H1 (cell line): ENCODE data around the gene RMRP. TPM values are rescaled to one million over a fixed set of nuclear protein-coding genes. Genes with fewer than 3 reads are reported as not detected.

Experiments used
- CTCF ChIA-PET: fragments of 300-600 bp; sonication (Branson Sonifier 250); formaldehyde crosslinking; loops from one replicate; lab custom pipeline; 2021; ENCODE audit not compliant: partially characterized antibody; lab: Charles Lee
- POLR2A ChIA-PET: fragments of 300-600 bp; sonication (Branson Sonifier 250); formaldehyde crosslinking; loops from one replicate; lab custom pipeline; 2021; ENCODE audit warnings: inconsistent platforms; ENCODE audit not compliant: partially characterized antibody; lab: Charles Lee
- DNase-seq, 2 experiments: peaks; one replicate each; pipeline versions ENCODE4 v3.0.0 to v3.0.0-alpha.2; 2010 to 2022; ENCODE audit warnings: low spot score in 2 of 2, low read depth in 1 of 2, mixed read lengths in 1 of 2
- FAIRE-seq: peaks from 2 replicates; lab custom pipeline; 2011; peaks lifted over from hg19 to GRCh38; lab: Jason Lieb, UNC
- H2AFZ ChIP-seq: 2 replicates; pipeline ENCODE4 v1.8.1; 2012; ENCODE audit warnings: low read length, inconsistent platforms
- H2AK5ac ChIP-seq: 2 replicates; pipeline ENCODE4 v1.6.1; 2013; ENCODE audit warnings: low read depth, low read length
- H2BK120ac ChIP-seq: replicated peaks from 2 replicates; pipeline ENCODE3; 2013; ENCODE audit warnings: low read depth, low read length, inconsistent platforms
- H2BK12ac ChIP-seq: 2 replicates; pipeline ENCODE4 v1.6.1; 2013; ENCODE audit warnings: low read depth, low read length
- H2BK15ac ChIP-seq: 2 replicates; pipeline ENCODE4 v1.6.1; 2013; ENCODE audit warnings: low read length
- H2BK20ac ChIP-seq: 2 replicates; pipeline ENCODE4 v1.6.1; 2013; ENCODE audit warnings: low read length
- H2BK5ac ChIP-seq: 2 replicates; pipeline ENCODE4 v1.6.1; 2013; ENCODE audit warnings: low read depth, low read length
- H3K14ac ChIP-seq: 2 replicates; pipeline ENCODE4 v1.6.1; 2013; ENCODE audit warnings: inconsistent platforms; ENCODE audit not compliant: insufficient read length
- H3K18ac ChIP-seq: 2 replicates; pipeline ENCODE4 v1.6.1; 2013; ENCODE audit warnings: low read length; ENCODE audit errors: extremely low read depth
- H3K23ac ChIP-seq: 2 replicates; pipeline ENCODE4 v1.6.1; 2013; ENCODE audit warnings: inconsistent platforms; ENCODE audit not compliant: insufficient read length
- H3K23me2 ChIP-seq: 2 replicates; pipeline ENCODE4 v1.6.1; 2013; ENCODE audit warnings: low read depth, low read length
- H3K27ac ChIP-seq: 2 replicates; pipeline ENCODE4 v1.6.1; 2011; ENCODE audit warnings: low read depth, low read length, inconsistent platforms
- H3K27me3 ChIP-seq, 4 experiments: replicated peaks in 1 of 4; 1 replicate in 1 of 4; 2 replicates in 3 of 4; pipeline versions ENCODE4 v1.6.1 to v1.8.1; 2011 to 2013; ENCODE audit warnings: low read length in 3 of 4, mild to moderate bottlenecking in 3 of 4, inconsistent platforms in 2 of 4, mixed read lengths in 2 of 4, moderate library complexity in 1 of 4; ENCODE audit not compliant: control insufficient read depth in 3 of 4, insufficient read depth in 3 of 4; ENCODE audit errors: extremely low read depth in 1 of 4
- H3K36me3 ChIP-seq, 4 experiments: 2 replicates each; pipeline versions ENCODE4 v1.6.1 to v1.8.1; 2011 to 2013; ENCODE audit warnings: mild to moderate bottlenecking in 4 of 4, low read length in 3 of 4, moderate library complexity in 2 of 4, control low read depth in 1 of 4, inconsistent platforms in 1 of 4; ENCODE audit not compliant: insufficient read depth in 4 of 4, control insufficient read depth in 2 of 4
- H3K4ac ChIP-seq: replicated peaks from 2 replicates; pipeline ENCODE3; 2013; ENCODE audit warnings: low read length, low read depth, mixed read lengths, inconsistent platforms; ENCODE audit not compliant: insufficient read length
- H3K4me1 ChIP-seq, 4 experiments: replicated peaks in 1 of 4; 1 replicate in 1 of 4; 2 replicates in 3 of 4; pipeline versions ENCODE4 v1.6.1 to v1.8.1; 2011 to 2013; ENCODE audit warnings: low read length in 3 of 4, inconsistent platforms in 2 of 4, mixed read lengths in 1 of 4; ENCODE audit not compliant: insufficient read depth in 4 of 4, control insufficient read depth in 3 of 4
- H3K4me2 ChIP-seq, 2 experiments: 2 replicates each; pipeline versions ENCODE4 v1.6.1 to v1.8.1; 2011 to 2013; ENCODE audit warnings: low read depth in 2 of 2, low read length in 2 of 2, control low read depth in 1 of 2, inconsistent platforms in 1 of 2, mild to moderate bottlenecking in 1 of 2; ENCODE audit not compliant: insufficient read depth in 1 of 2
- H3K4me3 ChIP-seq, 4 experiments: fragments of 200-600, 300-600 bp in 1 of 4; sonication (generic), shearing (Covaris generic), sonication (Bioruptor Twin) in 1 of 4; 2 replicates each; pipeline versions ENCODE4 v1.5.1 to v1.8.1; 2011 to 2016; ENCODE audit warnings: low read length in 4 of 4, low read depth in 3 of 4, control low read depth in 2 of 4, inconsistent platforms in 2 of 4, mild to moderate bottlenecking in 2 of 4, mixed read lengths in 1 of 4, moderate library complexity in 1 of 4; ENCODE audit not compliant: insufficient read depth in 2 of 4; ENCODE audit errors: extremely low read depth in 1 of 4
- H3K56ac ChIP-seq: replicated peaks from 2 replicates; pipeline ENCODE3; 2013; ENCODE audit warnings: low read depth, mild to moderate bottlenecking, mixed read lengths, low read length, inconsistent platforms; ENCODE audit not compliant: insufficient read length
- H3K79me1 ChIP-seq: 2 replicates; pipeline ENCODE4 v1.6.1; 2013; ENCODE audit warnings: low read depth, low read length, control low read depth
- H3K79me2 ChIP-seq, 2 experiments: 2 replicates each; pipeline versions ENCODE4 v1.6.1 to v1.8.1; 2012 to 2013; ENCODE audit warnings: low read length in 2 of 2, mild to moderate bottlenecking in 2 of 2, inconsistent platforms in 1 of 2; ENCODE audit not compliant: insufficient read depth in 2 of 2, control insufficient read depth in 1 of 2
- H3K9ac ChIP-seq, 4 experiments: replicated peaks in 1 of 4; 1 replicate in 1 of 4; 2 replicates in 3 of 4; pipeline versions ENCODE4 v1.6.1 to v1.8.1; 2011 to 2013; ENCODE audit warnings: low read depth in 3 of 4, low read length in 3 of 4, control low read depth in 2 of 4, mild to moderate bottlenecking in 2 of 4, moderate library complexity in 2 of 4, inconsistent platforms in 1 of 4; ENCODE audit errors: extremely low read depth in 1 of 4
- H3K9me3 ChIP-seq, 2 experiments: 2 replicates each; pipeline versions ENCODE4 v1.6.1 to v1.8.1; 2012 to 2013; ENCODE audit warnings: mild to moderate bottlenecking in 2 of 2, moderate library complexity in 2 of 2, control low read depth in 1 of 2, inconsistent platforms in 1 of 2, low read depth in 1 of 2, low read length in 1 of 2, mixed read lengths in 1 of 2; ENCODE audit not compliant: insufficient read depth in 2 of 2
- H4K20me1 ChIP-seq, 2 experiments: replicated peaks in 1 of 2; 2 replicates each; pipeline versions ENCODE3 to v1.8.1; 2011 to 2013; ENCODE audit warnings: inconsistent platforms in 2 of 2, low read length in 2 of 2, mild to moderate bottlenecking in 1 of 2; ENCODE audit not compliant: insufficient read depth in 2 of 2, control insufficient read depth in 1 of 2
- H4K5ac ChIP-seq: 2 replicates; pipeline ENCODE4 v1.6.1; 2013; ENCODE audit warnings: low read length, low read depth, mixed read lengths, inconsistent platforms; ENCODE audit not compliant: insufficient read length
- H4K8ac ChIP-seq: 2 replicates; pipeline ENCODE4 v1.8.0; 2013; ENCODE audit warnings: mild to moderate bottlenecking, moderate library complexity, low read length, inconsistent platforms; ENCODE audit not compliant: insufficient read depth; ENCODE audit errors: extremely low read depth
- H4K91ac ChIP-seq: replicated peaks from 2 replicates; pipeline ENCODE3; 2013; ENCODE audit warnings: low read length, mixed read lengths, inconsistent platforms; ENCODE audit not compliant: insufficient read length
- ASH2L ChIP-seq: fragments of 200-600, 300-600 bp; sonication (generic); IDR thresholded peaks from one replicate; pipeline ENCODE4 v1.7.1; 2017; ENCODE audit warnings: low read length
- CBX5 ChIP-seq: fragments of 300-800, 300-1000 bp; sonication (generic); IDR thresholded peaks from 2 replicates; pipeline ENCODE4 v1.7.1; 2016; ENCODE audit warnings: antibody characterized with exemption, low read length, low read depth
- CBX8 ChIP-seq: fragments of 300-800, 300-1000 bp; sonication (generic); IDR thresholded peaks from 2 replicates; pipeline ENCODE4 v1.7.1; 2016; ENCODE audit warnings: low read depth, low read length, borderline replicate concordance
- CTBP2 ChIP-seq: IDR thresholded peaks from 2 replicates; pipeline ENCODE4 v1.7.0; 2011; ENCODE audit warnings: borderline replicate concordance, mild to moderate bottlenecking, moderate library complexity, mixed read lengths, low read length; ENCODE audit not compliant: insufficient read depth, insufficient read length
- EP300 ChIP-seq, 2 experiments: IDR thresholded peaks; 1 replicate in 1 of 2; 2 replicates in 1 of 2; pipeline ENCODE4 v1.6.1; 2011 to 2012; ENCODE audit warnings: low read depth in 2 of 2, low read length in 2 of 2, mild to moderate bottlenecking in 2 of 2, borderline replicate concordance in 1 of 2, inconsistent platforms in 1 of 2, moderate library complexity in 1 of 2
- FOSL1 ChIP-seq: IDR thresholded peaks from 2 replicates; pipeline ENCODE4 v1.6.1; 2011; ENCODE audit warnings: mild to moderate bottlenecking, low read depth, low read length, moderate library complexity; ENCODE audit not compliant: insufficient read depth
- GABPA ChIP-seq: IDR thresholded peaks from 2 replicates; pipeline ENCODE4 v1.6.1; 2011; ENCODE audit warnings: mild to moderate bottlenecking, low read length, moderate library complexity, borderline replicate concordance; ENCODE audit not compliant: insufficient read depth
- KDM1A ChIP-seq: fragments of 200-600, 300-600 bp; sonication (generic); IDR thresholded peaks from 2 replicates; pipeline ENCODE4 v1.7.1; 2016; ENCODE audit warnings: mild to moderate bottlenecking, low read length, borderline replicate concordance
- SAP30 ChIP-seq: fragments of 300-600 bp; sonication (generic); IDR thresholded peaks from 2 replicates; pipeline ENCODE4 v1.7.1; 2012; ENCODE audit warnings: low read length, moderate library complexity, mild to moderate bottlenecking, inconsistent platforms; ENCODE audit not compliant: insufficient read depth, insufficient replicate concordance
- SIRT6 ChIP-seq: IDR thresholded peaks from one replicate; pipeline ENCODE4 v1.7.1; 2012; ENCODE audit warnings: low read length, inconsistent platforms
- TBP ChIP-seq: IDR thresholded peaks from 2 replicates; pipeline ENCODE4 v1.6.1; 2011; ENCODE audit warnings: low read depth, low read length, improper control_type of control experiment
- WGBS, 2 experiments: shearing (Covaris generic) in 1 of 2; methylation state at CpG; one replicate each; pipeline versions ENCODE4 v1.1.6 to v1.1.7; 2013 to 2015; ENCODE audit warnings: low lambda C conversion rate in 2 of 2, mixed read lengths in 2 of 2, inconsistent platforms in 1 of 2, low coverage in 1 of 2, missing lambda C conversion rate in 1 of 2; ENCODE audit not compliant: insufficient replicate concordance in 2 of 2, insufficient coverage in 1 of 2, insufficient read length in 1 of 2; ENCODE audit errors: extremely low coverage in 1 of 2, missing lambda C conversion rate in 1 of 2; 5-methylcytosine and 5-hydroxymethylcytosine counted together
- polyA plus RNA-seq, 7 experiments: library from polyadenylated mRNA; depleted of rRNA in 3 of 7; stranded (reverse) in 5 of 7; unstranded in 2 of 7; fragments of >200 nt in 5 of 7; fragments of 200-250 nt in 2 of 7; gene quantifications; 1 replicate in 5 of 7; 2 replicates in 1 of 7; 4 replicates in 1 of 7; pipeline versions ENCODE4 v1.2.1 to v1.2.3, GENCODE V29; 2011 to 2013; ENCODE audit warnings: missing spikeins in 2 of 7, mixed read lengths in 2 of 7
- total RNA-seq: library from RNA; stranded (reverse); fragmentation: NEBNext Ultra II Directional; extraction: Animal tissue kit (Norgen Biotek cat#: 25700); gene quantifications from 2 replicates; pipeline ENCODE4 v1.2.1, GENCODE V29; 2021

RMRP gene
- total and polyA plus RNA-seq, 2 of the 8 experiments (the other 6 are each of a cell fraction or from before 2014, with no cell fraction given): 169 to 14,987 TPM

DNA sequence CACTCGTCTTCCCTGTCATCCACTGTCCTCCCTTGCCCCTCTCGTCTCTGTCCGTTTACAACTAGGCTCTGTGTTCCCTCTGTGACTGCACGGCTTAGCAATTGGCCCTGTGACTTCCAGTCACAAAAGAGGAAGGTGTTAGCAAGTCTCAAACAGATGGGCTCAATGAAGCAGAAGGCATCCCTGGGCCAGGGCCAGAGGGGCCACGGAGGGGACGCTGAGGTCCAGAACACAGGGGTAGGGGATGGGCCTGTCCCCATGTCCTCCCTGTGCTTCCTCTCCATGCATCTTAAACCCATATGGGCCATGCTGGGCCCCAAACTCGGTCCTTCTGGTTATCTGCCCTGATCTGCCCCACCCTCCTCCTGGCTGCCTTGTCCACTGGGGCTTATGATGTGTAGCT, 39.5 kb downstream of the RMRP start, which contains the start of gene CD72:
Gene CD72 (minus strand): TSS at position 89 of the 403 bp plus-strand sequence. CDS start 110 bp downstream, outside the sequence.
- H2AFZ ChIP-seq: peak within 1 kb of the TSS; percentile 99
- H3K4ac ChIP-seq: no peak within 1 kb of the TSS
- H3K23me2 ChIP-seq: peaks cover 9% of the 10 kb centered on the region
- WGBS, 2 experiments: 85% methylated on average over 7 of the region's 7 CpGs; no CpG with 5 or more reads in 1 of the 2 experiments
- no peaks in the 10 kb centered on the region for H3K9me3 ChIP-seq
- H3K4me1 ChIP-seq: peaks cover 0 to 9% (median 5%) of the 10 kb centered on the region in 4 experiments; a peak in 4 of 7 replicates
- CTCF ChIA-PET: interaction anchor here (0.8 to 5.2 kb wide), 5 partner anchors 14 to 137 kb away, joined by 3 to 31 read pairs (median 5); partner anchors contain the start of genes ARHGEF39, SIT1 and TESK1
- peak within 1 kb of the TSS; percentile 54 for H2BK12ac ChIP-seq
- no peak within 1 kb of the TSS for H2AK5ac ChIP-seq
- no peak for TF ChIP-seq CTBP2
- no peak for TF ChIP-seq CBX8
- TF ChIP-seq ASH2L: no peak
- TF ChIP-seq EP300 (IDR thresholded peaks at IDR 0.05; ENCODE audit: borderline replicate concordance in 1 of 2, low read depth in 2 of 2, low read length in 2 of 2): no peak
- TF ChIP-seq FOSL1: no peak
- no peak for TF ChIP-seq SIRT6
- no peak for TF ChIP-seq KDM1A
- no peak for TF ChIP-seq SAP30
- TF ChIP-seq GABPA: no peak
- TF ChIP-seq CBX5: no peak
- no peak for TF ChIP-seq TBP
- no peak within 1 kb of the TSS for H3K14ac ChIP-seq
- H3K79me1 ChIP-seq: no peaks in the 10 kb centered on the region
- H3K23ac ChIP-seq: no peak within 1 kb of the TSS
- peak within 1 kb of the TSS in 2 of 4 experiments; percentile 3 to 44; a peak in 4 of 7 replicates for H3K9ac ChIP-seq
- DNase-seq: no peak
- peak within 1 kb of the TSS; percentile 66 for H4K91ac ChIP-seq
- H3K27me3 ChIP-seq: peaks cover 0 to 18% (median 14%) of the 10 kb centered on the region in 4 experiments; a peak in 4 of 7 replicates
- H4K8ac ChIP-seq: peak within 1 kb of the TSS; percentile 94; the same call in 1 of the 2 replicates
- POLR2A ChIA-PET: interaction anchor here (0.9 to 1.1 kb wide), 2 partner anchors 30 to 33 kb away, joined by 3 read pairs; partner anchors contain the start of gene SIT1
- no peaks in the 10 kb centered on the region for H3K36me3 ChIP-seq
- H2BK5ac ChIP-seq: peak within 1 kb of the TSS; percentile 18; the same call in 1 of the 2 replicates
- FAIRE-seq: no peak
- peak within 1 kb of the TSS; percentile 44 to 69 (median 50) for H3K4me3 ChIP-seq
- no peak within 1 kb of the TSS for H2BK20ac ChIP-seq
- peak within 1 kb of the TSS; percentile 32 for H3K56ac ChIP-seq
- H2BK15ac ChIP-seq: no peak within 1 kb of the TSS
- H4K5ac ChIP-seq: no peak within 1 kb of the TSS
- no peak within 1 kb of the TSS for H3K27ac ChIP-seq
- H3K79me2 ChIP-seq: no peaks in the 10 kb centered on the region
- H2BK120ac ChIP-seq: no peak within 1 kb of the TSS
- H4K20me1 ChIP-seq: no peaks in the 10 kb centered on the region
- peak within 1 kb of the TSS; percentile 61; the same call in 1 of the 2 replicates for H3K18ac ChIP-seq
- H3K4me2 ChIP-seq: peak within 1 kb of the TSS; percentile 74 to 77
